Posterior vena cava (tissue), 2 donors: Measurements from ENCODE around the gene CASR. TPM values are rescaled to one million over a fixed set of nuclear protein-coding genes. Genes with fewer than 3 reads are reported as not detected.

ENCODE experiments used
- DNase-seq: peaks from one replicate; pipeline ENCODE4 v3.0.0-alpha.2; 2020; ENCODE audit warnings: low spot score
- intact Hi-C, 2 donors: fragments of 100-400 bp; cut with DNase I; formaldehyde crosslinking; loops; one replicate each; pipeline versions ENCODE4 v1.14.1 to v1.14.2; 2022 to 2023
- total RNA-seq, 2 donors: library from RNA; stranded (reverse); fragmentation: NEBNext Ultra II Directional; extraction: Animal tissue kit (Norgen Biotek cat#: 25700); gene quantifications; one replicate each; pipeline ENCODE4 v1.2.1, GENCODE V29; 2021
- donor health status: DM: yes; HTN: yes; CAD: no.
- donor health status: DM: yes; HTN: yes; CAD: no.

The CASR gene
- total RNA-seq, 2 donors from 2014 or later: not detected

- no peak for DNase-seq
- intact Hi-C loops: no loop called here
These were observed 142.3 kb downstream of the CASR start for GRCh38 chr3:122325769-122326168.

- DNase-seq: no peak
- intact Hi-C loops: no loop called here
These were observed 148.4 kb downstream of the CASR start for GRCh38 chr3:122331886-122332285.

GRCh38 chr3:122332551-122332950 lies 149.1 kb downstream of the CASR start:
- no peak for DNase-seq

More at GRCh38 chr3:122332551-122332950, 149.1 kb downstream of the CASR start:
- intact Hi-C loops: no loop called here

Other genes with a start within 250 kb of the CASR start
- gene ILDR1, start 161.4 kb upstream of the CASR start, total RNA-seq: under 1 TPM in 1 of 2 donors, not detected in 1; 0.10 TPM
- gene CD86, start 128.3 kb upstream of the CASR start, total RNA-seq: 1 to 10 TPM; 5.0 to 9.7 TPM
- gene CSTA, start 141.6 kb downstream of the CASR start, total RNA-seq: 1 to 10 TPM; 3.5 to 9.7 TPM
- gene MIX23, start 199.6 kb downstream of the CASR start, total RNA-seq: 10 to 100 TPM; 13.8 to 16.3 TPM
- 10 to 100 TPM; 31.5 to 36.9 TPM for gene FAM162A, start 200.5 kb downstream of the CASR start, total RNA-seq
- 1 to 10 TPM; 4.0 to 4.9 TPM for gene WDR5B, start 232.4 kb downstream of the CASR start, total RNA-seq